ENCODE measurements around the gene RPAP2. TPM values are rescaled to one million over a fixed set of nuclear protein-coding genes. Genes with fewer than 3 reads are reported as not detected.

Gene RPAP2
- polyA plus RNA-seq, 3 donors: 4.4 to 7.8 (median 7.3) TPM

- WGBS (ENCODE audit: insufficient coverage): 100% methylated on average over 1 of the region's 2 CpGs
- H3K27ac Mint-ChIP-seq: no peak overlapping the region
- H3K9me3 ChIP-seq (replicated peaks in 1 of 2; ENCODE audit: control insufficient read depth in 1 of 2, insufficient read depth in 1 of 2, low read length in 2 of 2): peaks cover 18 to 23% of the 10 kb centered on the region in 2 donors
Measured at GRCh38 chr1:92398519-92398918, 99.7 kb downstream of the RPAP2 start.

GRCh38 chr1:92399076-92399475 is 100.2 kb downstream of the RPAP2 start:
- Histone ChIP-seq H4K20me1 (ENCODE audit: insufficient read depth, low read length) (no peaks in the 10 kb centered on the region), H3K4me3 (replicated peaks in 1 of 3; ENCODE audit: low read depth in 2 of 3, low read length in 3 of 3) (no peak overlapping the region), H3K4me2 (replicated peaks; ENCODE audit: extremely low read depth, low read length, poor library complexity, severe bottlenecking) (no peak overlapping the region), H3K79me2 (ENCODE audit: insufficient read depth, low read length) (no peaks in the 10 kb centered on the region), H3K9me3 (replicated peaks in 1 of 2; ENCODE audit: control insufficient read depth in 1 of 2, insufficient read depth in 1 of 2, low read length in 2 of 2) (peaks cover 20 to 28% of the 10 kb centered on the region in 2 donors), H3K27ac (ENCODE audit: low read depth in 1 of 2, low read length in 2 of 2) (no peak overlapping the region), H3K9ac (ENCODE audit: insufficient read depth, low read length, poor library complexity, severe bottlenecking) (no peak overlapping the region), H3K27me3 (ENCODE audit: control insufficient read depth in 2 of 2, insufficient read depth in 2 of 2, low read length in 2 of 2) (no peaks in the 10 kb centered on the region), H3K36me3 (replicated peaks in 1 of 2; ENCODE audit: control insufficient read depth in 1 of 2, insufficient read depth in 2 of 2, low read length in 2 of 2) (no peaks in the 10 kb centered on the region), H2AFZ (ENCODE audit: insufficient read depth, low read depth, low read length, poor library complexity, severe bottlenecking) (no peak overlapping the region), H3K4me1 (ENCODE audit: control insufficient read depth in 1 of 2, insufficient read depth in 2 of 2, low read length in 2 of 2) (no peaks in the 10 kb centered on the region)
- Mint-ChIP-seq H3K27ac (no peak overlapping the region), H3K36me3 (no peaks in the 10 kb centered on the region), H3K4me3 (no peak overlapping the region), H3K27me3 (ENCODE audit: low read depth in 3 of 3) (no peaks in the 10 kb centered on the region), H3K9me3 (peaks cover 14 to 34% (median 25%) of the 10 kb centered on the region in 7 donors), H3K4me1 (peaks cover 13% of the 10 kb centered on the region)
- no peak for DNase-seq
- intact Hi-C loops (cut with micrococcal nuclease): no loop called here
- TF ChIP-seq CTCF (IDR thresholded peaks at IDR 0.05): no peak

More at GRCh38 chr1:92398519-92398918, 99.7 kb downstream of the RPAP2 start:
- TF ChIP-seq CTCF (IDR thresholded peaks at IDR 0.05): no peak
- H3K4me1 ChIP-seq (ENCODE audit: control insufficient read depth in 1 of 2, insufficient read depth in 2 of 2, low read length in 2 of 2): no peaks in the 10 kb centered on the region
- no peak overlapping the region for H3K9ac ChIP-seq (ENCODE audit: insufficient read depth, low read length, poor library complexity, severe bottlenecking)
- H3K27me3 ChIP-seq (ENCODE audit: control insufficient read depth in 2 of 2, insufficient read depth in 2 of 2, low read length in 2 of 2): no peaks in the 10 kb centered on the region
- H3K4me3 ChIP-seq (replicated peaks in 1 of 3; ENCODE audit: low read depth in 2 of 3, low read length in 3 of 3): no peak overlapping the region
- no peak overlapping the region for H2AFZ ChIP-seq (ENCODE audit: insufficient read depth, low read depth, low read length, poor library complexity, severe bottlenecking)
- H3K79me2 ChIP-seq (ENCODE audit: insufficient read depth, low read length): no peaks in the 10 kb centered on the region
- H3K27ac ChIP-seq (ENCODE audit: low read depth in 1 of 2, low read length in 2 of 2): no peak overlapping the region
- Mint-ChIP-seq H3K4me1 (peaks cover 13% of the 10 kb centered on the region), H3K4me3 (no peak overlapping the region), H3K27me3 (ENCODE audit: low read depth in 3 of 3) (no peaks in the 10 kb centered on the region), H3K9me3 (peaks cover 12 to 33% (median 26%) of the 10 kb centered on the region in 7 donors), H3K36me3 (no peaks in the 10 kb centered on the region)
- no peak overlapping the region for H3K4me2 ChIP-seq (replicated peaks; ENCODE audit: extremely low read depth, low read length, poor library complexity, severe bottlenecking)
- no peaks in the 10 kb centered on the region for H4K20me1 ChIP-seq (ENCODE audit: insufficient read depth, low read length)
- no peaks in the 10 kb centered on the region for H3K36me3 ChIP-seq (replicated peaks in 1 of 2; ENCODE audit: control insufficient read depth in 1 of 2, insufficient read depth in 2 of 2, low read length in 2 of 2)
- no peak for DNase-seq
- intact Hi-C loops (cut with micrococcal nuclease): no loop called here
